ENCODE data around the gene PAK5.

- TF ChIP-seq, protein P1, sequence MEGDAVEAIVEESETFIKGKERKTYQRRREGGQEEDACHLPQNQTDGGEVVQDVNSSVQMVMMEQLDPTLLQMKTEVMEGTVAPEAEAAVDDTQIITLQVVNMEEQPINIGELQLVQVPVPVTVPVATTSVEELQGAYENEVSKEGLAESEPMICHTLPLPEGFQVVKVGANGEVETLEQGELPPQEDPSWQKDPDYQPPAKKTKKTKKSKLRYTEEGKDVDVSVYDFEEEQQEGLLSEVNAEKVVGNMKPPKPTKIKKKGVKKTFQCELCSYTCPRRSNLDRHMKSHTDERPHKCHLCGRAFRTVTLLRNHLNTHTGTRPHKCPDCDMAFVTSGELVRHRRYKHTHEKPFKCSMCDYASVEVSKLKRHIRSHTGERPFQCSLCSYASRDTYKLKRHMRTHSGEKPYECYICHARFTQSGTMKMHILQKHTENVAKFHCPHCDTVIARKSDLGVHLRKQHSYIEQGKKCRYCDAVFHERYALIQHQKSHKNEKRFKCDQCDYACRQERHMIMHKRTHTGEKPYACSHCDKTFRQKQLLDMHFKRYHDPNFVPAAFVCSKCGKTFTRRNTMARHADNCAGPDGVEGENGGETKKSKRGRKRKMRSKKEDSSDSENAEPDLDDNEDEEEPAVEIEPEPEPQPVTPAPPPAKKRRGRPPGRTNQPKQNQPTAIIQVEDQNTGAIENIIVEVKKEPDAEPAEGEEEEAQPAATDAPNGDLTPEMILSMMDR (IDR thresholded peaks at IDR 0.05) = no peak
- TF ChIP-seq EZH2 (IDR thresholded peaks at IDR 0.05; ENCODE audit: borderline replicate concordance, insufficient read depth, low read depth, low read length, poor library complexity, severe bottlenecking) = no peak
These were observed 346.8 kb downstream of the PAK5 start for GRCh38 chr20:9492067-9492466.

Measured in B cell (primary cell).